H1 (cell line): ENCODE data around the gene BBX. TPM values are rescaled to one million over a fixed set of nuclear protein-coding genes. Genes with fewer than 3 reads are reported as not detected.

Experiments
- CHD7 ChIP-seq: fragments of 300-600 bp; sonication (generic); IDR thresholded peaks from 2 replicates; pipeline ENCODE4 v1.7.1; 2012; ENCODE audit warnings: low read length, moderate library complexity, mild to moderate bottlenecking, inconsistent platforms; ENCODE audit not compliant: insufficient replicate concordance
- GABPA ChIP-seq: IDR thresholded peaks from 2 replicates; pipeline ENCODE4 v1.6.1; 2011; ENCODE audit warnings: mild to moderate bottlenecking, low read length, moderate library complexity, borderline replicate concordance; ENCODE audit not compliant: insufficient read depth
- RAD21 ChIP-seq, 2 experiments: IDR thresholded peaks in 1 of 2; conservative IDR thresholded peaks in 1 of 2; 2 replicates each; pipeline ENCODE4 v1.6.1; 2011; ENCODE audit warnings: low read depth in 2 of 2, low read length in 2 of 2, improper control_type of control experiment in 1 of 2, inconsistent platforms in 1 of 2, mild to moderate bottlenecking in 1 of 2, moderate library complexity in 1 of 2
- RXRA ChIP-seq: IDR thresholded peaks from 2 replicates; pipeline ENCODE4 v1.6.1; 2011; ENCODE audit warnings: low read depth, mild to moderate bottlenecking, low read length, moderate library complexity; ENCODE audit not compliant: insufficient read depth
- SIRT6 ChIP-seq: IDR thresholded peaks from one replicate; pipeline ENCODE4 v1.7.1; 2012; ENCODE audit warnings: low read length, inconsistent platforms
- polyA plus RNA-seq, 7 experiments: library from polyadenylated mRNA; depleted of rRNA in 3 of 7; stranded (reverse) in 5 of 7; unstranded in 2 of 7; fragments of >200 nt in 5 of 7; fragments of 200-250 nt in 2 of 7; gene quantifications; 1 replicate in 5 of 7; 2 replicates in 1 of 7; 4 replicates in 1 of 7; pipeline versions ENCODE4 v1.2.1 to v1.2.3, GENCODE V29; 2011 to 2013; ENCODE audit warnings: missing spikeins in 2 of 7, mixed read lengths in 2 of 7
- total RNA-seq: library from RNA; stranded (reverse); fragmentation: NEBNext Ultra II Directional; extraction: Animal tissue kit (Norgen Biotek cat#: 25700); gene quantifications from 2 replicates; pipeline ENCODE4 v1.2.1, GENCODE V29; 2021

Gene BBX
- total and polyA plus RNA-seq, 2 of the 8 experiments (the other 6 are each of a cell fraction or from before 2014, with no cell fraction given): 11.0 to 42.5 TPM

GRCh38 chr3:107650788-107651187 is 128.0 kb downstream of the BBX start (continued):
- TF ChIP-seq CHD7 (no peak), RXRA (no peak), RAD21 (IDR thresholded peaks at IDR 0.05 in 1 of 2, conservative IDR thresholded peaks at IDR 0.05 in 1 of 2; ENCODE audit: low read depth in 2 of 2, low read length in 2 of 2) (no peak), GABPA (no peak), SIRT6 (no peak)
